ENCODE results near the gene APOBEC3C. TPM values are rescaled to one million over a fixed set of nuclear protein-coding genes. Genes with fewer than 3 reads are reported as not detected.
"Not testable (repeated sequence)": the region's sequence is repeated elsewhere in the genome, so short reads cannot be mapped to it uniquely, and the experiment has no call there.

Gene APOBEC3C
- total RNA-seq, 1 experiment from 2014 or later = 32.1 TPM

DNA sequence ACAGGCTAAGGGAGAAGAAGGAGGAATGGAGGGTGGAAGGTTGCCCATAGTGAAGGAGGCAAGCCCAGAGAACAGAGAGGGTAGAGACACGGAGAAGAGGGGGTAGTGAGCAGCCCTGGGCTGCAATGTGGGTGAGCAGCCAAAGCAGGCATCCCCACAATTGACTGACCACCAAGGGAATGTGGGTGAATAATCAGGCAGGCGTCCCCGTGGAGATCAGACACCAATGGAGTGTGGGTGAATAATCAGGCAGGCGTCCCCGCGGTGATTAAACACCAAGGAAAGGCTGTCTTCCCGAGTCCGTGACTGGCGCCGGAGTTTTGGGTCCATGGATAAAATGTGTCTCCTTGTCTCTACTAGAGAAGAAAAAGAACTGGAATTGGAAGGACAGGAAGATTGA lies 47.9 kb downstream of the APOBEC3C start:
- not testable (repeated sequence) for H3K4me2 ChIP-seq (ENCODE audit: insufficient read depth, insufficient read length, low read length); H3T11ph ChIP-seq (ENCODE audit: low read length); H2BK15ac ChIP-seq (ENCODE audit: low read depth, low read length); H2BK12ac ChIP-seq (ENCODE audit: insufficient read length, low read depth, low read length); H4K5ac ChIP-seq (ENCODE audit: insufficient read length, low read depth, low read length); H3K23me2 ChIP-seq (ENCODE audit: insufficient read length, low read depth, low read length, poor library complexity, severe bottlenecking); H3K9me3 Mint-ChIP-seq; H3K14ac ChIP-seq (ENCODE audit: insufficient read depth, low read length); H3K27ac ChIP-seq (ENCODE audit: insufficient read length, low read depth, low read length); H3K36me3 Mint-ChIP-seq (ENCODE audit: insufficient read depth in 1 of 3, low read depth in 3 of 3); H3K79me1 ChIP-seq (ENCODE audit: insufficient read depth, low read depth, low read length, poor library complexity, severe bottlenecking); H3K23ac ChIP-seq (ENCODE audit: insufficient read length, low read depth, low read length); H2BK120ac ChIP-seq (ENCODE audit: low read depth, low read length, poor library complexity, severe bottlenecking); H3K4me1 Mint-ChIP-seq; H3K18ac ChIP-seq (ENCODE audit: insufficient read length, low read depth, low read length); H3K27me3 ChIP-seq (ENCODE audit: insufficient read depth, low read length); H3K9me3 ChIP-seq (ENCODE audit: control insufficient read depth, low read depth, low read length); H2BK5ac ChIP-seq (ENCODE audit: insufficient read length, low read length); H2BK20ac ChIP-seq (ENCODE audit: low read depth, low read length, poor library complexity, severe bottlenecking); DNase-seq; H3K9ac ChIP-seq (ENCODE audit: extremely low read depth, insufficient read length, low read length); H3K27me3 Mint-ChIP-seq (ENCODE audit: low read depth); H4K91ac ChIP-seq (ENCODE audit: insufficient read length, low read depth, low read length); H3K4me3 Mint-ChIP-seq; H2AK5ac ChIP-seq (ENCODE audit: insufficient read length, low read length); H3K79me2 ChIP-seq (ENCODE audit: insufficient read depth, low read length); H4K20me1 ChIP-seq (ENCODE audit: control insufficient read depth, insufficient read depth, insufficient read length); H3K27ac Mint-ChIP-seq; H2AFZ ChIP-seq (ENCODE audit: low read length); H3K4ac ChIP-seq (ENCODE audit: low read depth, low read length); H4K8ac ChIP-seq (replicated peaks; ENCODE audit: insufficient read length, low read depth, low read length); H3K56ac ChIP-seq (ENCODE audit: insufficient read length, low read depth, low read length); H3K4me1 ChIP-seq (ENCODE audit: insufficient read depth, low read length)
- no CpG with 5 or more reads among the region's 10 CpGs for WGBS (ENCODE audit: extremely low coverage, insufficient read length, low lambda C conversion rate)

DNA sequence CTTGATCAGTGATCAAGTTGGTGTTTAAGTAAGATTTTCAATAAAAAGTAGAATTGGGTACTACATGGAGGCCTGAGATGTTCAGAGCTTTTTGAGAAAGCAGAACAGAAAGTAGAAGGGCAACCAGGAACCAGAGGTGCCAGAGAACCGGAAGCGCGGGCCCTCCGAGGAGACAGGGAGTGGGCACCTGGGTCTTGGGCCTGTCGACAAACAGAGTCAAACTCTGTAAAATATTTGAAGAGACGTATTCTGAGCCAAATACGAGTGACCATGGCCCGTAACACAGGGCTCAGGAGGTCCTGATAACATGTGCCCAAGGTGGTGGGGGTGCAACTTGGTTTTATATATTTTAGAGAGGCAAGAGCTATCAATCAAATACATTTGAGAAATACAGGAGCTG lies 49.8 kb downstream of the APOBEC3C start:
- H3K79me1 ChIP-seq (ENCODE audit: insufficient read depth, low read depth, low read length, poor library complexity, severe bottlenecking); H3K4me1 Mint-ChIP-seq; H3K56ac ChIP-seq (ENCODE audit: insufficient read length, low read depth, low read length); H4K5ac ChIP-seq (ENCODE audit: insufficient read length, low read depth, low read length); H3K9me3 Mint-ChIP-seq; H3K4me2 ChIP-seq (ENCODE audit: insufficient read depth, insufficient read length, low read length); H4K8ac ChIP-seq (replicated peaks; ENCODE audit: insufficient read length, low read depth, low read length); H3K9ac ChIP-seq (ENCODE audit: extremely low read depth, insufficient read length, low read length); H3K23me2 ChIP-seq (ENCODE audit: insufficient read length, low read depth, low read length, poor library complexity, severe bottlenecking); H3K27ac Mint-ChIP-seq; H2AFZ ChIP-seq (ENCODE audit: low read length); DNase-seq; H3K23ac ChIP-seq (ENCODE audit: insufficient read length, low read depth, low read length); H2BK5ac ChIP-seq (ENCODE audit: insufficient read length, low read length); H3T11ph ChIP-seq (ENCODE audit: low read length); H2BK12ac ChIP-seq (ENCODE audit: insufficient read length, low read depth, low read length); H3K79me2 ChIP-seq (ENCODE audit: insufficient read depth, low read length); H3K4me3 Mint-ChIP-seq; H3K27me3 ChIP-seq (ENCODE audit: insufficient read depth, low read length); H2BK15ac ChIP-seq (ENCODE audit: low read depth, low read length); H2BK20ac ChIP-seq (ENCODE audit: low read depth, low read length, poor library complexity, severe bottlenecking); H3K27ac ChIP-seq (ENCODE audit: insufficient read length, low read depth, low read length); H3K18ac ChIP-seq (ENCODE audit: insufficient read length, low read depth, low read length); H2AK5ac ChIP-seq (ENCODE audit: insufficient read length, low read length); H4K91ac ChIP-seq (ENCODE audit: insufficient read length, low read depth, low read length); H3K27me3 Mint-ChIP-seq (ENCODE audit: low read depth); H3K4ac ChIP-seq (ENCODE audit: low read depth, low read length); H3K14ac ChIP-seq (ENCODE audit: insufficient read depth, low read length); H3K36me3 Mint-ChIP-seq (ENCODE audit: insufficient read depth in 1 of 3, low read depth in 3 of 3); H3K9me3 ChIP-seq (ENCODE audit: control insufficient read depth, low read depth, low read length); H4K20me1 ChIP-seq (ENCODE audit: control insufficient read depth, insufficient read depth, insufficient read length); H2BK120ac ChIP-seq (ENCODE audit: low read depth, low read length, poor library complexity, severe bottlenecking); H3K4me1 ChIP-seq (ENCODE audit: insufficient read depth, low read length): not testable (repeated sequence)
- no CpG with 5 or more reads among the region's 8 CpGs for WGBS (ENCODE audit: extremely low coverage, insufficient read length, low lambda C conversion rate)
